ENCODE measurements around the gene GKN2.
A peak's percentile ranks its signal among the peaks of the same experiment; 100 is the strongest.
"Not testable (repeated sequence)": the region's sequence is repeated elsewhere in the genome, so short reads cannot be mapped to it uniquely, and the experiment has no call there.

Gene GKN2

DNA sequence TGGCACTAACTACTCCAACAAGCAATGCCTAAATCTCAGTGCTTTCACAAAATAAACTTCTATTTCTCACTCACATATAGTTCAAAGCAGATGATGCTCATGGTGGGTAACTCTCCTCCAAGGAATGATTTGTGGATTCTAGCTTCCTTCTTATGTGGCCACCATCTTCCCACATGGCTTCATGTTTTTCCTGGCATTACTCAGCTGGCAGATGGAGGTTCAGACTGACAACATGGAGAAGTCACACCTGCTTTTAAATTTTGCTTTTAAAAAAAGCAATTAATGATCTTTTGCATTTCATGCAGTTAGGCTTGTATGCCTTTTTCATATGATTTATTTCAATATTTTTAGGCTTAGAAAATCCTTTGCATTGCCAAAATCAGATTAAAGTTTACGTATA is 6.3 kb upstream of the GKN2 start:
- DNase-seq = no peak

DNA sequence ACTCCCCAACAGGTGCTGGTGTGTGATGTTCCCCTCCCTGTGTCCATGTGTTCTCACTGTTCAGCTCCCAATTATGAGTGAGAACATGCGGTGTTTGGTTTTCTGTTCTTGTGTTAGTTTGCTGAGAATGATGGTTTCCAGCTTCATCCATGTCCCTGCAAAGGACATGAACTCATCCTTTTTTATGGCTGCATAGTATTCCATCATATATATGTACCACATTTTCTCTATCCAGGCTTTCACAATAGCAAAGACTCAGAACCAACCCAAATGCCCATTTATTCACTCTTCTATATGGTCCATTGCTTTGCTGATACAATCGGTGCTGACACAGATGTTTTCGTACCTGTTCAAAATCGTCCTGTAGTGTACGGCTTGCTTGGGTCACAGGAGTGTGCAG is 2.7 kb upstream of the GKN2 start:
- DNase-seq = not testable (repeated sequence)

GRCh38 chr2:68951899-68952298 is 794 bp downstream of the GKN2 start:
- DNase-seq = no peak

DNA sequence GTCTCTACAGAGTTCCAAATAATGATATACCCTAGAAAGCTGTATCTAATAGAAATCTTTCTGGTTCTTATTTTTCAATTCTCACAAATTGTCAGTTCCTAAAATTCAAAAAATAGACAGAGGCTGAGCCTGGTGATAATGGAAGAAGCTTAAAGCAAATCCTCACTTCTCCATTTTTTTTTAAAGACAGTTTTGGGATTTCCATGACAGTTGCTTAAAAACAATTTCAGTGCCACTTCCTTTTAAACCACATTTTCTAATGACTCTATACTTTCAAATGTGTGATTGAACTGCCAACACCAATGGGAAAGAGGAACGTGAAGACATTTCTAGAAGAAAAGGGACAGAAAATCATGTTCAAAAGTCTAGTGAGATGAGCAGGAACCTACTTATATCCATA is 4.0 kb downstream of the GKN2 start:
- no peak for DNase-seq

- DNase-seq = no peak
These were observed 6.6 kb downstream of the GKN2 start for GRCh38 chr2:68946117-68946516.

DNA sequence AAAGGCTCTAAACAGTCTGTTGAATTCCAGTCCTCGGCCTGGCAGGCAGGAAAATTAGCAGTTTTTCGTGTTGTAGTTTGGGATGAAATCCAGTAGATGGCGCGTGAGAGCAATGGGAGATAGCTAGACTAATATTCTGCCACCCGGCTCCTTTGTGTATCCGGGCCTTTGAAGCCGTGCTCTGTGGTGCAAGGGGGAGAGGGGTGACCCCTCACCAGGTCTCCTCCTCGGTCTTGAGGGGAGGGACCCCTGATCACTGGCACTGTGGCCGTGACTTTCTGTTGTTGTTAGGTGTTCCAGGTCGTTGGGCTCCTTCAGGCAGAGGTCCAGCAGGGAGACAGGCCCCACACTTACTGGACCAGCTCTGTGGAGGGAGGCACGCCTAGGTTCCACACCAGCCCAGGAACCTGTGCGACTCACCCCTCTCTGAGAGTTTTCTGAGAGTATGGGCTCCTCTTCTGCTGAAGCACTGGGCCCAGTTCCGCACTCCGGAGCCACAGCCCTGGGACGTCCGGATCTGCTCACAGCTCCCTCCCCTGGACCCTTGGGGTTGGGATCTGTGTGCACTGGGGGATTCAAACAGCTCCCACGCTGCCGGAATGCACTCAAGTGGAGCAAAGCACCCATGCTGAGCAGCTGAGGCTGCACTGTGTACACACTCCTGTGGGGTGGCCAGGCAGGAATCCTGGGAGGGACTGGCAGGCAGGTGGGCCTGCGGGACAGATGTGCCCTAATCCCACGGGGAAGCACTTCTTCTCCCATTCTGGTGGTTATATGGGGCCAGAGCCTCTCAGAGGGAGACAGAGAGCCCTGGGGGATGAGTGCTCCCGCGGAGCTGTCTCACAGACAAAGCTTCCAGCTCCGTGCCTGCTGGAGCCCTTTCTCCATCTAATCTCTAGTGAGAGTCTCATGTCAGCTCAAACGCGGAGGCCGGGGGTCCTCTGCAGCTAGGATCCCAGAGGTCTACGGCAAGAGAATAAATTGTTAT is 8.8 kb downstream of the GKN2 start:
- DNase-seq = peak; percentile 22

- DNase-seq = no peak
These were observed 9.9 kb downstream of the GKN2 start for GRCh38 chr2:68942827-68943226.

GRCh38 chr2:68940369-68940768 is 12.3 kb downstream of the GKN2 start:
- DNase-seq = no peak

- DNase-seq = no peak
These were observed 12.7 kb downstream of the GKN2 start for GRCh38 chr2:68939962-68940361.

DNA sequence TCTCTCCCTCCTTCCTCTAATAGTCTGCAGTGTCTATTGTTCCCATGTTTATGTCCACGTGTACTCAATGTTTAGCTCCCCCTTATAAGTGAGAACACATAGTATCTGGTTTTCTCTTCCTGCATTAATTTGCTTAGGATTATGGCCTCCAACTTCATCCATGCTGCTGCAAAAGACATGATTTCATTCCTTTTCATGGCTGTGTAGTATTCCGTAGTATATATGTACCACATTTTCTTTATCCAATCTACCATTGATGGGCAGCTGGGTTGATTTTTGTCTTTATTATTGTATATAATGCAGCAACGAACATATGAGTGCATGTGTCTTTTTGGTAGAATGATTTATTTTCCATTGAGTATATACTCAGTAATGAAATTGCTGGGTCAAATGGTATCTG is 13.8 kb downstream of the GKN2 start:
- DNase-seq = no peak

DNA sequence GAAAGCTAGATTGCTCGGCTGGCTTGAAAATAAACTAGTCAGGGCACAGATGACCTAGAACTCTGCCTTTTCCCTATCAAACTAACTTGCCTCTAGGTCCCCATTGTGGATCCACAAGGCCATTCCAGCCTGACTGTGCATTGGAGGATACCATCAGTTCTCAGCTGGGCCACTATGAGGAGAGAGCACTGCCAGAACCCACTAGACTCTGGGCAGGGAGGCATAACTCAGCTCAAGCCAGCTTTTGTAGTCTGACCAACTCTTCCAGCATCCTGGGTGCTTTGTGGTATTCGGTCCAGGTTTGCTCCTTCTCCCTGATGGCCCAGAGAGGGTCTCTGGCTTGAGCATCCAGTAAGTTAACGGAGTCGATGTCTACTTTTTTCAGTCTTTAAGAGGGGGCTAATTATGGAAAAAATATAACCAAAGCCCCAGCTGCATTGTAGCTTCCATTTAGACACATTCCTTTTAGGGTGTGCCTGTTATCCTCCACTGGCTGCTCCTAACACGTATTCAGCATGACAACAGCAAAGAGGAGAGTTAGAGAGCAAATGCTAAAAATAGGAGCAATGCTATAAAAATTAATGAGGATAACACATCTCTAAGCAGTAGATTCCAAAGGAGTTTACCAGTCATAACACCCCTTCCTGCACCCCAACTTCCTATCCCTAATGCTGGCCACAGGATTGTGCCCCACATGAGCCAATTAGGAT is 15.2 kb downstream of the GKN2 start:
- DNase-seq = no peak

DNA sequence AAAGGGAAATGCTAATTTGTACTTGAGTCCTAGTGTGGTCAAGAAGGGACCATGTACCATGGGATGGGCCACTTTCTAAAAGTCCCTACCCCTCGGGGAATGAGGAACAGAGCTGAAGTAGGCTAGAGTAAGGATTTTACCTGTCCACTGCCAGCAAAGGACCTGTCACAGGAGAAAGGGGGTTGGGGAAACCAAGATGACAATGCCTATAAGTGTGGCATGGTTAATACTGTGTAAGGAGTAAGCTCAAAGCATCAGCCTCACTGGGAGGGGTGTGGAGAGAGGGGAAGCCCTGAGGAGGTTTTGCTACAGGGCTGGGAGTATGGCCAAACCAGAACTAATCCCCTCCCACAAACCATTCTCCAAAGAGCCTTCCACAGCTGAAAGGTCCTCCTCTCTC is 15.8 kb downstream of the GKN2 start:
- DNase-seq = no peak

GRCh38 chr2:68936427-68936826 is 16.3 kb downstream of the GKN2 start:
- DNase-seq = no peak

- no peak for DNase-seq
These were observed 17.2 kb downstream of the GKN2 start for GRCh38 chr2:68935471-68935870.

- DNase-seq = no peak
These were observed 18.7 kb downstream of the GKN2 start for GRCh38 chr2:68934021-68934420.

GRCh38 chr2:68932402-68932801 is 20.3 kb downstream of the GKN2 start:
- DNase-seq = no peak

- no peak for DNase-seq
These were observed 20.9 kb downstream of the GKN2 start for GRCh38 chr2:68931799-68932198.

DNA sequence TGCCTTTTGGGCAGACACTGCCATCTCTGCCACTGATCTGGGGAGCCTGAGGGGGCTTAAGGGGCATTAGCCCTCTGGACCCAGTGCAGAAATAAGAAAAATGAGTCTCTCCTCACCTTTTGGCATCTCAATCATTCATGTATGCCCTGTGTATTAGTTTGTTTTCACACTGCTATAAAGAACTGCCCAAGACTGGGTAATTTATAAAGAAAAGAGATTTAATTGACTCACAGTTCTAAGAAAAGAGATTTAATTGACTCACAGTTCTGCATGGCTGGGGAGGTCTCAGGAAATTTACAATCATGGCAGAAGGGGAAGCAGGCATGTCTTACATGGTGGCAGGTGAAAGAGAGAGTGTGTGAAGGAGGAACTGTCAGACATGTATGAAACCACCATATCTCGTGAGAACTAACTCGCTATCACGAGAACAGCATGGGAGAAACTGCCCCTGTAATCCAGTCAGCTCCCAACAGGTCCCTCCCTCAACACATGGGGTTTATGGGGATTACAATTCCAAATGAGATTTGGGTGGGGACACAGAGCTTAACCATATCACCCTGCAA is 21.5 kb downstream of the GKN2 start:
- DNase-seq = no peak

GRCh38 chr2:68926796-68927195 is 25.9 kb downstream of the GKN2 start:
- DNase-seq = no peak

- DNase-seq = no peak
These were observed 27.3 kb downstream of the GKN2 start for GRCh38 chr2:68925295-68925896.

GRCh38 chr2:68921646-68922045 is 31.0 kb downstream of the GKN2 start:
- DNase-seq = no peak

GRCh38 chr2:68920481-68921170 is 32.1 kb downstream of the GKN2 start:
- DNase-seq = no peak

GRCh38 chr2:68918497-68918896 is 34.2 kb downstream of the GKN2 start:
- no peak for DNase-seq

Measured in GDM1 (cell line).